Brain microvascular endothelial cell (primary cell): ENCODE data around the gene LAMP5.

Experiments used
- DNase-seq: peaks from one replicate; pipeline ENCODE4 v3.0.0-alpha.2; 2020
- H3K27ac ChIP-seq: fragments of 250-450 bp; sonication (Bioruptor Pico); 2 replicates; pipeline ENCODE4 v1.5.1; 2020; ENCODE audit warnings: mild to moderate bottlenecking, moderate library complexity
- H3K27me3 ChIP-seq: fragments of 250-450 bp; sonication (Bioruptor Pico); replicated peaks from 2 replicates; pipeline ENCODE4 v1.5.1; 2020; ENCODE audit warnings: mild to moderate bottlenecking
- H3K36me3 ChIP-seq: fragments of 250-450 bp; sonication (Bioruptor Pico); replicated peaks from 2 replicates; pipeline ENCODE4 v1.5.1; 2020; ENCODE audit warnings: mild to moderate bottlenecking
- H3K4me3 ChIP-seq: 2 replicates; pipeline ENCODE4 v1.5.1; 2011; ENCODE audit warnings: low read depth, mild to moderate bottlenecking, control low read depth, low read length, moderate library complexity
- in situ Hi-C: cut with HindIII; loops from 2 replicates; pipeline ENCODE4 v1.10.0; 2017; ENCODE audit warnings: low sequenced_read_pairs, low pct_ligation_motif_present
- TF ChIP-seq, protein P1 (sequence below): IDR thresholded peaks from 2 replicates; pipeline ENCODE4 v1.5.1; 2011; ENCODE audit warnings: low read depth, mild to moderate bottlenecking, moderate library complexity, low read length, control low read depth, inconsistent platforms; ENCODE audit errors: missing control alignments

Gene LAMP5

DNA sequence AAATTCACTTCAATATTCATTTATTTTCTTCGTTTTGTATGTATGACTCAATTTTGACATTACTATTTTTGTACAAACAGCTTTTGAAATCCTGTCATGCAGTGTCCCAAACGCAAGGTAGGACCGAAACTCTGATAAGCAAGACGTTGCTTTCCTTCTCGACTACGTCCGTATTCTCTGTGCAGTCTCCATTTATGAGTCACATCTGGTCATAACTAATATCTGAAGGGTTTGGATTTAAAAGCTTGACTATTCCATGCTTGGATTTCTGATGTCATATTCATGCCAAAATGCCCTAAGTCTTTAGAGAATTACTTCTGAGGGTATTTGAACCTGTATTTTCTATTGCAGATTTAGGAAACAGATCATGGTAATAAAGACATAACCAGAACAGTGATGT is 37.8 kb upstream of the LAMP5 start:
- in situ Hi-C loops = no loop called here
- no peak for DNase-seq
- Histone ChIP-seq H3K4me3 (no peak overlapping the region), H3K36me3 (no peaks in the 10 kb centered on the region), H3K27ac (no peak overlapping the region), H3K27me3 (no peaks in the 10 kb centered on the region)
- TF ChIP-seq, protein P1, sequence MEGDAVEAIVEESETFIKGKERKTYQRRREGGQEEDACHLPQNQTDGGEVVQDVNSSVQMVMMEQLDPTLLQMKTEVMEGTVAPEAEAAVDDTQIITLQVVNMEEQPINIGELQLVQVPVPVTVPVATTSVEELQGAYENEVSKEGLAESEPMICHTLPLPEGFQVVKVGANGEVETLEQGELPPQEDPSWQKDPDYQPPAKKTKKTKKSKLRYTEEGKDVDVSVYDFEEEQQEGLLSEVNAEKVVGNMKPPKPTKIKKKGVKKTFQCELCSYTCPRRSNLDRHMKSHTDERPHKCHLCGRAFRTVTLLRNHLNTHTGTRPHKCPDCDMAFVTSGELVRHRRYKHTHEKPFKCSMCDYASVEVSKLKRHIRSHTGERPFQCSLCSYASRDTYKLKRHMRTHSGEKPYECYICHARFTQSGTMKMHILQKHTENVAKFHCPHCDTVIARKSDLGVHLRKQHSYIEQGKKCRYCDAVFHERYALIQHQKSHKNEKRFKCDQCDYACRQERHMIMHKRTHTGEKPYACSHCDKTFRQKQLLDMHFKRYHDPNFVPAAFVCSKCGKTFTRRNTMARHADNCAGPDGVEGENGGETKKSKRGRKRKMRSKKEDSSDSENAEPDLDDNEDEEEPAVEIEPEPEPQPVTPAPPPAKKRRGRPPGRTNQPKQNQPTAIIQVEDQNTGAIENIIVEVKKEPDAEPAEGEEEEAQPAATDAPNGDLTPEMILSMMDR = no peak

DNA sequence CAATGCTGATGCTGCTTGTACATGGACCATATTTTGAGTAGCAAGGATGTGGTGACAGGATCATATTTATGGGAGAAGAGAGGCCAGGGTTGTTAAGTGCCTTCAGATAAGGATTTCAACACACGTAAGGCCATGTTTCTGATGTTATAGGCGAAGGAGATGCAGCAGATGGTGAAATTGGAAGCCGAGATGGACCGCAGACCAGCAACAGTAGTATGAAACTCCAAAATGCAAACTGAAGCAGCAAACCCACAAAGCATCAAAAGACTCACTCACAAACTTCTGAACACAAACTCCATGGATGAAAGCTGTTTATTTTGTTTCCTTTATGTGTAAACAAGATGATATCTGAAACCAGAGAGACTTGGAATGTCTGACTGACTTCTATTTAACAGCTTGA is 35.6 kb upstream of the LAMP5 start:
- no peak for DNase-seq
- TF ChIP-seq, protein P1 = no peak
- H3K27me3 ChIP-seq = no peaks in the 10 kb centered on the region
- in situ Hi-C loops = no loop called here
- H3K27ac ChIP-seq = no peak overlapping the region
- no peaks in the 10 kb centered on the region for H3K36me3 ChIP-seq
- no peak overlapping the region for H3K4me3 ChIP-seq

DNA sequence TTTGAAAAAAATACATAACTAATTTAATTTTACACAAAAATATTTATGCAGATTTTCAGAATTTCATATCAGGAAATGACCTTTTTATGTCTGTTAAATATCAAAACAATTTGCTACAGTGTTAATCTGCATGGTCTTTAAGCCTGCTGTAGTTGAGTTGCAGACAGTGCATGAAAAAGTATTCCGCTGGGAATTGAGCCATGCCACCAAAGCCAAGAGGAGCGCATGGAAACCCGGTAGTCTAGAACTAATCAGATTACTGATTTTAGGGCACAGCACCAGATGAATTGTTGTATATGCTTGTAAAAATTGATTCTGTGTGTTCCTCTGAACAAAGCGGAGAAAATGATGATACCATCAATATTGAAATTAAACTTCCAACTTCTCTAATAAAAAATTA is 34.3 kb upstream of the LAMP5 start:
- H3K27ac ChIP-seq = no peak overlapping the region
- TF ChIP-seq, protein P1 = no peak
- H3K27me3 ChIP-seq = no peaks in the 10 kb centered on the region
- H3K4me3 ChIP-seq = no peak overlapping the region
- H3K36me3 ChIP-seq = no peaks in the 10 kb centered on the region
- in situ Hi-C loops = no loop called here
- DNase-seq = no peak

DNA sequence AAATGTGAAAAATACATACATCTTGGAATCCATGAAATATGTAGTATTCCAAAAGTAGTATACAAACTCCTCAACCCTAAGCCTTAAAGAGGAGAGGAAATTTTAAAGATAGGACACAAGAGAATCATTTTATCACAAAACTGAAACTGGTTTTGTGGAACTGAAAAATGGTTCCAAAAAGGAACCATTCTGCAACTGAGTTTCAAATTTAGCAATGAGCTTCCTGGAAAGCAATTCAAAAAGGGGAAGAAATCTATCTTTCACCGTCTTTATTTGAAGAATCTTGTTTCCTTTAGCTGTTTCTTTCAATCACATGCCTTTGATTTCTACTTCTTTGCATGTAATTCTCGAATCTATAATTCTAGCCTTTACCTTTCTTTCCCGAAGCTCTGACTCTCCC is 32.2 kb upstream of the LAMP5 start:
- no peak for DNase-seq
- no peak overlapping the region for H3K4me3 ChIP-seq
- no peaks in the 10 kb centered on the region for H3K27me3 ChIP-seq
- no peaks in the 10 kb centered on the region for H3K36me3 ChIP-seq
- in situ Hi-C loops = no loop called here
- no peak overlapping the region for H3K27ac ChIP-seq
- TF ChIP-seq, protein P1 = no peak

DNA sequence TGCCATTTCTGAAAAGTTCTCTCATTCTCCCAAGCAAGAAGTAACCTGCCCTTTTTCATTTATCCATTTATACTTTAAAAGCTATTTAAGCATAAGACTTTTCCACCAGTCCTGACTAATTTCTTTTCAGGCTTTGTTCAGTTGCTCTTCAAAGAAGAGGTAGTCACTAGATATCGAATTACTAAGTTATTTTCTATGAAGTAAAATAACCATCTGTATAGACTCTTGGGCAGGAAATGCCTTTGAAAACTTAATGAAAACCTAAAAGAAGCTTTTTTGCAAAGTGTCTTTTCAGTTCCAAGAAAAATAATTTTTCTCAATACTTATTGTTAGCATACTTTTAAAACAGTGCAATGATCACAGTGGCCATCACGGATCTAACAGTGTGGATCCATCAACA is 31.3 kb upstream of the LAMP5 start:
- Histone ChIP-seq H3K27me3 (no peaks in the 10 kb centered on the region), H3K4me3 (no peak overlapping the region), H3K27ac (no peak overlapping the region), H3K36me3 (no peaks in the 10 kb centered on the region)
- TF ChIP-seq, protein P1 = no peak
- in situ Hi-C loops = no loop called here
- DNase-seq = no peak

DNA sequence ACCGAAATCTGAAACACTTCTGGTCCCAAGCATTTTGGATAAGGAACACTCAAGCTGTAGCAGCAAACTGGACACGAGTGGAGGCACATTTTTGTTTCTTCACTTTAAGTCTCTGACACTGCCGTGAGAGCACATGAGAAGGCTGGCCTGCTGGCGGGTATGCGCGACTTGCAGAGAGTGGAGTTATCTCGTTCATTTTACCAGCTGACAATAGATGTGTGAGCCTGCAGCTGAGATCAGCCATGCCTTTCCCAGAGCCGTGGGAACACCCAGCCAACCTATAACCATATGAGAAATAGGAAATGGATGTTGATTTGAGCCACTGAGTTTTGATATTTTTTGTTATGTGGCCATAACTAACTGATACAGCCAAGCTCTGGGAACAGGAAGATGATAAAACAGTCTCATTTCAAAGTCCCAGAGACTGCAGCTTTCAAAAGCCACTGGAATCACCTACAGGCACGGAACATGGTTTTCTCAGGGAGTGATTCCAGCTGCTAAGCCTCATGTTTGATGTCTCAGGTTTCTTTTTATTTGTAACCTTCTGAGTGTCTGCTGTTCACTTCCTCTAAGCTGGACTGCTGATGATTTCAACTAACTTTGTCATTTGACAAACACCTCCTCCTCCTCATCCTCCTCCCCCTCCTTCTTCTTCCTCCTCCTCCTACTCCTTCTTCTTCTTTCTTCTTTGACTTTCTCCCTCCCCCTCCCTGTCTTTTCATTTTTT is 28.6 kb upstream of the LAMP5 start:
- no peak for DNase-seq
- no peak overlapping the region for H3K4me3 ChIP-seq
- no peaks in the 10 kb centered on the region for H3K27me3 ChIP-seq
- in situ Hi-C loops = no loop called here
- no peaks in the 10 kb centered on the region for H3K36me3 ChIP-seq
- H3K27ac ChIP-seq = no peak overlapping the region
- TF ChIP-seq, protein P1 = no peak
